Fibroblast of lung (primary cell): ENCODE results near the gene RARRES2.
"Not testable (repeated sequence)": the region's sequence is repeated elsewhere in the genome, so short reads cannot be mapped to it uniquely, and the experiment has no call there.

ENCODE experiments used
- EZH2 ChIP-seq: IDR thresholded peaks from 2 replicates; pipeline ENCODE4 v1.5.1; 2012; ENCODE audit warnings: low read length, control low read depth, mild to moderate bottlenecking; ENCODE audit errors: missing control alignments
- TF ChIP-seq, protein P1 (sequence below), 2 donors: IDR thresholded peaks in 1 of 2; conservative IDR thresholded peaks in 1 of 2; 1 replicate in 1 of 2; 2 replicates in 1 of 2; pipeline ENCODE4 v1.5.1; 2011 to 2012; ENCODE audit warnings: low read length in 2 of 2, control low read depth in 1 of 2, inconsistent platforms in 1 of 2, low read depth in 1 of 2, mild to moderate bottlenecking in 1 of 2

DNA sequence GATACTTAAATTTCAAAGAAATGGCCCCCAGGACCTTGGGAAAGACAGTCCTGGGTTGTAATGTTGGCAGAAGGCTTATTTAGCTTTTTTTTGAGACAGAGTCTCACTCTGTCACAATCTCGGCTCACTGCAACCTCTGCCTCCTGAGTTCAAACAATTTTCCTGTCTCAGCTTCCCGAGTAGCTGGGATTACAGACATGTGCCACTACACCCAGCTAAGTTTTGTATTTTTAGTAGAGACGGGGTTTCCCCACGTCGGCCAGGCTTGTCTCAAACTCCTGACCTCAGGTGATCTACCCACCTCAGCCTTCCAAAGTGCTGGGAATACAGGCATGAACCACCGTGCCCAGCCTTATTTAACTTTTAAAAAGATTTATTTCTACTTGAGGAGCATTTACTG lies 44.5 kb upstream of the RARRES2 start:
- TF ChIP-seq, protein P1, sequence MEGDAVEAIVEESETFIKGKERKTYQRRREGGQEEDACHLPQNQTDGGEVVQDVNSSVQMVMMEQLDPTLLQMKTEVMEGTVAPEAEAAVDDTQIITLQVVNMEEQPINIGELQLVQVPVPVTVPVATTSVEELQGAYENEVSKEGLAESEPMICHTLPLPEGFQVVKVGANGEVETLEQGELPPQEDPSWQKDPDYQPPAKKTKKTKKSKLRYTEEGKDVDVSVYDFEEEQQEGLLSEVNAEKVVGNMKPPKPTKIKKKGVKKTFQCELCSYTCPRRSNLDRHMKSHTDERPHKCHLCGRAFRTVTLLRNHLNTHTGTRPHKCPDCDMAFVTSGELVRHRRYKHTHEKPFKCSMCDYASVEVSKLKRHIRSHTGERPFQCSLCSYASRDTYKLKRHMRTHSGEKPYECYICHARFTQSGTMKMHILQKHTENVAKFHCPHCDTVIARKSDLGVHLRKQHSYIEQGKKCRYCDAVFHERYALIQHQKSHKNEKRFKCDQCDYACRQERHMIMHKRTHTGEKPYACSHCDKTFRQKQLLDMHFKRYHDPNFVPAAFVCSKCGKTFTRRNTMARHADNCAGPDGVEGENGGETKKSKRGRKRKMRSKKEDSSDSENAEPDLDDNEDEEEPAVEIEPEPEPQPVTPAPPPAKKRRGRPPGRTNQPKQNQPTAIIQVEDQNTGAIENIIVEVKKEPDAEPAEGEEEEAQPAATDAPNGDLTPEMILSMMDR (conservative IDR thresholded peaks at IDR 0.05 in 1 of 2, IDR thresholded peaks at IDR 0.05 in 1 of 2; ENCODE audit: low read depth in 1 of 2, low read length in 2 of 2), result not testable (repeated sequence)
- not testable (repeated sequence) for TF ChIP-seq EZH2
